Large intestine (tissue), 12 donors: Measurements from ENCODE around the gene GSDMA. TPM values are rescaled to one million over a fixed set of nuclear protein-coding genes. Genes with fewer than 3 reads are reported as not detected.
A peak's percentile ranks its signal among the peaks of the same experiment; 100 is the strongest.

Experiments used
- DNase-seq, 2 donors: peaks; one replicate each; pipeline versions ENCODE4 v3.0.0 to v3.0.0-alpha.2; 2013
- H3K27ac ChIP-seq: one replicate; pipeline ENCODE4 v1.5.1; 2013; ENCODE audit warnings: low read length
- H3K27me3 ChIP-seq: 2 replicates; pipeline ENCODE4 v1.6.1; 2013; ENCODE audit warnings: low read length; ENCODE audit not compliant: control insufficient read depth, insufficient read depth
- H3K36me3 ChIP-seq: 2 replicates; pipeline ENCODE4 v1.6.1; 2013; ENCODE audit warnings: low read length; ENCODE audit not compliant: control insufficient read depth, insufficient read depth
- H3K4me1 ChIP-seq: one replicate; pipeline ENCODE4 v1.6.1; 2013; ENCODE audit warnings: low read length; ENCODE audit not compliant: control insufficient read depth, insufficient read depth
- H3K4me3 ChIP-seq: one replicate; pipeline ENCODE4 v1.5.1; 2013; ENCODE audit warnings: low read length
- H3K9me3 ChIP-seq: one replicate; pipeline ENCODE4 v1.6.1; 2013; ENCODE audit warnings: mild to moderate bottlenecking, low read depth, low read length, moderate library complexity; ENCODE audit not compliant: control insufficient read depth
- WGBS: methylation state at CpG from one replicate; pipeline ENCODE4 v1.1.5; 2013; ENCODE audit warnings: low lambda C conversion rate; ENCODE audit not compliant: insufficient coverage; 5-methylcytosine and 5-hydroxymethylcytosine counted together
- long read RNA-seq, 11 donors: transcript quantifications; one replicate each; lab custom pipeline, GENCODE V29; 2026
- polyA plus RNA-seq: library from polyadenylated mRNA; unstranded; fragments of 120-200 nt; gene quantifications from one replicate; pipeline ENCODE4 v1.2.1, GENCODE V29; 2013

Gene GSDMA, protein sequence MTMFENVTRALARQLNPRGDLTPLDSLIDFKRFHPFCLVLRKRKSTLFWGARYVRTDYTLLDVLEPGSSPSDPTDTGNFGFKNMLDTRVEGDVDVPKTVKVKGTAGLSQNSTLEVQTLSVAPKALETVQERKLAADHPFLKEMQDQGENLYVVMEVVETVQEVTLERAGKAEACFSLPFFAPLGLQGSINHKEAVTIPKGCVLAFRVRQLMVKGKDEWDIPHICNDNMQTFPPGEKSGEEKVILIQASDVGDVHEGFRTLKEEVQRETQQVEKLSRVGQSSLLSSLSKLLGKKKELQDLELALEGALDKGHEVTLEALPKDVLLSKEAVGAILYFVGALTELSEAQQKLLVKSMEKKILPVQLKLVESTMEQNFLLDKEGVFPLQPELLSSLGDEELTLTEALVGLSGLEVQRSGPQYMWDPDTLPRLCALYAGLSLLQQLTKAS
- polyA plus RNA-seq: 0.24 TPM
- long read RNA-seq, donor 1: 0 reads
- long read RNA-seq, donor 2: 0 reads
- long read RNA-seq, donor 3: 0 reads
- long read RNA-seq, donor 4: 0 reads
- long read RNA-seq, donor 5: 0 reads
- long read RNA-seq, donor 6: 0 reads
- long read RNA-seq, donor 7: 0 reads
- long read RNA-seq, donor 8: 0 reads
- long read RNA-seq, donor 9: 0 reads
- long read RNA-seq, donor 10: 0 reads
- long read RNA-seq, donor 11: 0 reads

- no peaks in the 10 kb centered on the region for H3K9me3 ChIP-seq
- H3K27me3 ChIP-seq: no peaks in the 10 kb centered on the region
- H3K27ac ChIP-seq: no peak within 1 kb of the TSS
- H3K4me1 ChIP-seq: peaks cover 3% of the 10 kb centered on the region
- H3K36me3 ChIP-seq: no peaks in the 10 kb centered on the region
- DNase-seq: no peak
- H3K4me3 ChIP-seq: no peak within 1 kb of the TSS
- WGBS: no CpG with 5 or more reads among the region's 6 CpGs
Observed at GRCh38 chr17:39962642-39963220, at the start of gene GSDMA. Gene GSDMA (plus strand): TSS chr17:39963004. CDS start chr17:39965688, 2,684 bp downstream.

DNA sequence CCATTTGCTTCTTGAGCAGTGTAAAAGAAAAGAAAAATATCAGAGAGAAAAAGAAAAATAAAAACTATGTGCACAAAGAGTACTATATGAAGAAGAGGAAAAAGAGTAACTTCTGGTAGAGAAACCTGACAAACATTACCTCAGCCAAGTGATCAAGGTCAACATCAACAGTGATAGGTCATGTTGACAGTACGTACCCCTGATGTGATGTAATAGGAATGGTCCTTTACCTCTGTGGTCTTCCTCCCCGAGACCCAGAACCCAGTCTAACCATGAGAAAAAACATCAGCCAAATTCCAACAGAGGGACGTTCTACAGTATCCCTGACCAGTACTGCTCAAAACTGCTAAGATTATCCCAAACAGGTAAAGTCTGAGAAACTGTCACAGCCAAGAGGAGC, 48.8 kb upstream of the GSDMA start:
- no CpG with 5 or more reads among the region's 3 CpGs for WGBS

GRCh38 chr17:39915559-39915958, 47.2 kb upstream of the GSDMA start:
- Histone ChIP-seq H3K4me3 (no peak overlapping the region), H3K36me3 (peaks cover 11% of the 10 kb centered on the region), H3K27me3 (no peaks in the 10 kb centered on the region), H3K27ac (no peak overlapping the region), H3K4me1 (peaks cover 30% of the 10 kb centered on the region), H3K9me3 (peaks cover 10% of the 10 kb centered on the region)
- WGBS: no CpG with 5 or more reads among the region's 4 CpGs
- DNase-seq: no peak

More for the DNA sequence above, 48.8 kb upstream of the GSDMA start:
- peaks cover 19% of the 10 kb centered on the region for H3K36me3 ChIP-seq
- no peak for DNase-seq
- no peak overlapping the region for H3K4me3 ChIP-seq
- peaks cover 16% of the 10 kb centered on the region for H3K4me1 ChIP-seq
- H3K27me3 ChIP-seq: no peaks in the 10 kb centered on the region
- no peak overlapping the region for H3K27ac ChIP-seq
- peaks cover 10% of the 10 kb centered on the region for H3K9me3 ChIP-seq

DNA sequence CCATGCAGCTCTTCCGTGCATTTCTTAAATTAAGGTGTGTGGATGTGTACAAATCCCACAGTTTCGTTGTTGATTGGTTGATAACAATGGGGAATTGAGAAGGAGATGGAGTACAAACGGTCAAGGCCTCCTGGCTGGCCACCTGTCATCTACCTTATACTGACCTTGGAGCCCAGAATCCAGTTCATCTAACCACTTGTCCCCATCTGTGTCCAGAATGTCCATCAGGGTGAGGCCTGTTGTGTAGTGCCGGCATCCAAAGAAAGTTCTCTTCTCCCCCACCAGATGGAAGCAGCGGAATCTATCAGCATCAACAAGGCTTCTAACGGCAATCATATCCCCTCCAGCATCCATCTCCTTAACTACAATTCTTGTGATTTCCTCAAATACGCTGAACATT, 45.9 kb upstream of the GSDMA start:
- Histone ChIP-seq H3K4me3 (no peak overlapping the region), H3K27ac (peak overlapping the region; percentile 66)

GRCh38 chr17:39919087-39919683, 43.6 kb upstream of the GSDMA start:
- Histone ChIP-seq H3K27ac (peak overlapping the region; percentile 86), H3K4me3 (no peak overlapping the region), H3K4me1 (peaks cover 55% of the 10 kb centered on the region), H3K9me3 (peaks cover 10% of the 10 kb centered on the region), H3K36me3 (peaks cover 36% of the 10 kb centered on the region), H3K27me3 (no peaks in the 10 kb centered on the region)
- DNase-seq: no peak
- WGBS: no CpG with 5 or more reads among the region's 9 CpGs

More for the DNA sequence above, 45.9 kb upstream of the GSDMA start:
- WGBS: no CpG with 5 or more reads among the region's 7 CpGs
- Histone ChIP-seq H3K4me1 (peaks cover 44% of the 10 kb centered on the region), H3K27me3 (no peaks in the 10 kb centered on the region), H3K9me3 (peaks cover 10% of the 10 kb centered on the region), H3K36me3 (peaks cover 16% of the 10 kb centered on the region)
- no peak for DNase-seq

DNA sequence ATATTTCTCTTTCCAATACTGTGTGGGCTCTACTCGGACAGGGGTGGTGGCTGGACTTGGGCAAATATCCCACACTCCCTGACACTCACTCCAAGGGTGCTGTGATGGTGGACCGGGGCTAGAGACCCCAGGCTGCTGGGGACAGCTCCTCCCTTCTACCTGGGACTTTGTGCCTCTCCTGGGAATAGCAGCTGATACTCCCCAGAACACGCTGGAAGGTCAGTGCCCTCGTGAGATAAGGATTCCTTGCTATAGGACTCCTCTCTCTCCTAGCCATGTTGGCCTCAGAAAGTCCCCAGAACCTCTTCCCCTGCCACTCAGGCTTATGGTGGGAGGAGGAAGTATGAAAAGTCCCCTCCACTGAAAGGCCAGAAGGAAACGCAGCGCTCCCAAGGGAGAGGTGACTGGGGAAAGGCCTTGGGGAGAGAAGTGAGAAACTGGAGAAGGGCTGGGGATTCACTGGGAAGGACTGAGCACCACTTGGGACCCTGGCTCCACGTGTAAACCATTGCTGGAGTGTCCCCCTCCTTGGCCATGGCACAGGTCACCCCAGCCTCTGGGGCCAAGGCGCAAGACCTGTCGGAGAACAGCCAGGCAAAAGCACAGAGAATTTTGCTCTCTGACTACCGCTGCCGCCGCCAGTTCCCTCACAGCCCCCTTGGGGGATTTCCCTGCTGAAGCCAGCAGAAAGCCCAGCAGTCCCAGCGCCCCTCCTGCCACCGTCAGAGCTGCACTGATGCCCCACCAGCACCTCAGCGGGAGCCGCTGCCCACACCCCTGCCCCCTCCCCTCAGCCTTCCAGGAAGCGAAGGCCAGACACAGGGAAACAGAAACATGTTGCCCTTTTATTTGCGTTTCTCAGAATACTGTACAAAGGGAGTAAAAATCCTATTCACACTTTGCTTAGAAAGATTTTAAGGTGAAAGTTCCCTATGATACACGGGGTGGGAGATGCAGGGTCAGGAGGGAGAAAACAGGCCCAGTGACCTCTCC, 42.3 kb upstream of the GSDMA start:
- H3K4me3 ChIP-seq: no peak overlapping the region

DNA sequence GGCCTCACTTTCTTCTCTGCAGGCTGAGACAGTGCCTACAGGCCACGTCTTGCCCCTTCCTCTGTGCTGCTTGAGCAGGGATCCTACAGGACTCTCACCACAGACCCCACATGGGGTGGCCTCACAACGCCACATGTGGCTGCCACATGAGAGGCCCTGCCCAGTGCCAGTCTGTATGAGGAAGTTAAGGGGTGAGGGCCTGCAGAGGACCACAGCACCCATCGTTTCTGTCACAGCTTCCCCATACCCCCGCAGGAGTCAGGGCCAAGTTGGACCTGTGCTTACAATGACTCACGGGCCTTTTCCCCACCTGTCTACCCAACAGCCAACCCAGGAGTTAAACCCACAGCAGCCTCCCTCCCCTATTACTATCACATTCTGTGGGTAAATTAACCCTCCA, 41.5 kb upstream of the GSDMA start:
- DNase-seq: no peak
- H3K9me3 ChIP-seq: peaks cover 7% of the 10 kb centered on the region
- peaks cover 77% of the 10 kb centered on the region for H3K4me1 ChIP-seq
- no CpG with 5 or more reads among the region's 5 CpGs for WGBS
- H3K27me3 ChIP-seq: no peaks in the 10 kb centered on the region
- no peak overlapping the region for H3K4me3 ChIP-seq
- H3K27ac ChIP-seq: peak overlapping the region; percentile 90
- H3K36me3 ChIP-seq: peaks cover 36% of the 10 kb centered on the region

More for the DNA sequence above, 42.3 kb upstream of the GSDMA start:
- DNase-seq: peak; percentile 77 to 91
- H3K27ac ChIP-seq: peak overlapping the region; percentile 90
- peaks cover 68% of the 10 kb centered on the region for H3K4me1 ChIP-seq
- H3K9me3 ChIP-seq: peaks cover 10% of the 10 kb centered on the region
- no peaks in the 10 kb centered on the region for H3K27me3 ChIP-seq
- WGBS: 14% methylated on average over 1 of the region's 19 CpGs
- peaks cover 36% of the 10 kb centered on the region for H3K36me3 ChIP-seq

GRCh38 chr17:39922006-39922405, 40.8 kb upstream of the GSDMA start:
- Histone ChIP-seq H3K9me3 (peaks cover 2% of the 10 kb centered on the region), H3K4me1 (peaks cover 77% of the 10 kb centered on the region), H3K36me3 (peaks cover 36% of the 10 kb centered on the region), H3K4me3 (no peak overlapping the region), H3K27ac (no peak overlapping the region), H3K27me3 (no peaks in the 10 kb centered on the region)
- DNase-seq: no peak
- no CpG with 5 or more reads among the region's 6 CpGs for WGBS

DNA sequence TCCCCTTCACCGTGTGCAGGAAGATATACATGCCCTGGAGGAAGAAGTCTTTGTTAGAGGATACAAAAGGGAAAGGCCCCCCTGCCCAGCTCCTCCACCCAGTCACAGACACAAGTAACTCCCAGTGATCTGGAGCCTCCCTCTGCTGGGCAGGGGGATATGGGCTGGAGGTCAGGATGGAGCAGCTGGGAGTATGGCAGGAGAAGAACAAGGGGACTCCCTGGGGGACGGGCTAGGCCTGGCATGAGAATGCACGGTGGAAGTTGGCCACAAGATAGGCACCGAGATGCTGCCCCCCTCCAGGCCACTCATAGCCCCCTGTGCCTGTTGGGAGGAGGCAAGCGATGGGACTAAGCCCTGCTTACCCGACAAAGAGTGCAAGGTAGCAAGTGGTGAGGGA, 39.6 kb upstream of the GSDMA start:
- H3K27me3 ChIP-seq: no peaks in the 10 kb centered on the region
- no peak overlapping the region for H3K27ac ChIP-seq
- H3K9me3 ChIP-seq: no peaks in the 10 kb centered on the region
- no CpG with 5 or more reads among the region's 6 CpGs for WGBS
- H3K4me3 ChIP-seq: no peak overlapping the region
- DNase-seq: no peak
- peaks cover 36% of the 10 kb centered on the region for H3K36me3 ChIP-seq
- H3K4me1 ChIP-seq: peaks cover 74% of the 10 kb centered on the region
